H9 (cell line): ENCODE measurements around the gene PRKCA. TPM values are rescaled to one million over a fixed set of nuclear protein-coding genes. Genes with fewer than 3 reads are reported as not detected.

Experiments used
- DNase-seq: peaks from one replicate; pipeline ENCODE4 v3.0.0-alpha.2; 2017
- H2AFZ ChIP-seq: one replicate; pipeline ENCODE4 v1.6.1; 2013; ENCODE audit warnings: mild to moderate bottlenecking, low read length, control low read depth, moderate library complexity
- H2AK5ac ChIP-seq: 2 replicates; pipeline ENCODE4 v1.6.1; 2013; ENCODE audit warnings: low read length, control low read depth, mixed read lengths; ENCODE audit not compliant: insufficient read length
- H2BK120ac ChIP-seq: one replicate; pipeline ENCODE4 v1.6.1; 2013; ENCODE audit warnings: low read depth, mild to moderate bottlenecking, low read length, control low read depth, inconsistent platforms; ENCODE audit not compliant: poor library complexity, severe bottlenecking
- H2BK12ac ChIP-seq: 2 replicates; pipeline ENCODE4 v1.6.1; 2013; ENCODE audit warnings: low read length, control low read depth, mixed read lengths, low read depth; ENCODE audit not compliant: insufficient read length
- H2BK15ac ChIP-seq: 2 replicates; pipeline ENCODE4 v1.6.1; 2013; ENCODE audit warnings: low read depth, low read length, control low read depth
- H2BK20ac ChIP-seq: one replicate; pipeline ENCODE4 v1.6.1; 2013; ENCODE audit warnings: low read depth, mild to moderate bottlenecking, low read length, control low read depth, inconsistent platforms; ENCODE audit not compliant: poor library complexity, severe bottlenecking
- H2BK5ac ChIP-seq: 2 replicates; pipeline ENCODE4 v1.6.1; 2013; ENCODE audit warnings: low read length, control low read depth, mixed read lengths; ENCODE audit not compliant: insufficient read length
- H3K14ac ChIP-seq: 2 replicates; pipeline ENCODE4 v1.6.1; 2013; ENCODE audit warnings: low read length, control low read depth; ENCODE audit not compliant: insufficient read depth
- H3K18ac ChIP-seq: 2 replicates; pipeline ENCODE4 v1.6.1; 2013; ENCODE audit warnings: low read depth, mild to moderate bottlenecking, mixed read lengths, low read length, control low read depth; ENCODE audit not compliant: insufficient read length
- H3K23ac ChIP-seq: 2 replicates; pipeline ENCODE4 v1.6.1; 2013; ENCODE audit warnings: low read length, control low read depth, mixed read lengths, low read depth; ENCODE audit not compliant: insufficient read length
- H3K23me2 ChIP-seq: 2 replicates; pipeline ENCODE4 v1.6.1; 2013; ENCODE audit warnings: low read depth, mild to moderate bottlenecking, mixed read lengths, low read length, control low read depth; ENCODE audit not compliant: insufficient read length, poor library complexity, severe bottlenecking
- H3K27ac ChIP-seq: 2 replicates; pipeline ENCODE4 v1.5.1; 2013; ENCODE audit warnings: low read length, control low read depth, mixed read lengths, low read depth; ENCODE audit not compliant: insufficient read length
- H3K27me3 ChIP-seq: 2 replicates; pipeline ENCODE4 v1.6.1; 2013; ENCODE audit warnings: low read length, control low read depth, inconsistent platforms; ENCODE audit not compliant: insufficient read depth
- H3K4ac ChIP-seq: 2 replicates; pipeline ENCODE4 v1.6.1; 2013; ENCODE audit warnings: low read depth, mild to moderate bottlenecking, control low read depth, inconsistent platforms, low read length, moderate library complexity
- H3K4me1 ChIP-seq: 2 replicates; pipeline ENCODE4 v1.6.1; 2013; ENCODE audit warnings: low read length, control low read depth, inconsistent platforms; ENCODE audit not compliant: insufficient read depth
- H3K4me2 ChIP-seq: 2 replicates; pipeline ENCODE4 v1.6.1; 2013; ENCODE audit warnings: low read length, control low read depth, mixed read lengths; ENCODE audit not compliant: insufficient read length, insufficient read depth
- H3K56ac ChIP-seq: 2 replicates; pipeline ENCODE4 v1.6.1; 2013; ENCODE audit warnings: low read depth, mild to moderate bottlenecking, mixed read lengths, low read length, control low read depth; ENCODE audit not compliant: insufficient read length
- H3K79me1 ChIP-seq: 2 replicates; pipeline ENCODE4 v1.6.1; 2013; ENCODE audit warnings: low read depth, mild to moderate bottlenecking, moderate library complexity, low read length, control low read depth, inconsistent platforms; ENCODE audit not compliant: insufficient read depth, poor library complexity, severe bottlenecking
- H3K79me2 ChIP-seq: 2 replicates; pipeline ENCODE4 v1.6.1; 2013; ENCODE audit warnings: low read length, control low read depth, inconsistent platforms; ENCODE audit not compliant: insufficient read depth
- H3K9ac ChIP-seq: 2 replicates; pipeline ENCODE4 v1.6.1; 2013; ENCODE audit warnings: low read length, control low read depth, mixed read lengths; ENCODE audit not compliant: insufficient read length; ENCODE audit errors: extremely low read depth
- H3K9me3 ChIP-seq: one replicate; pipeline ENCODE4 v1.6.1; 2013; ENCODE audit warnings: low read depth, low read length, inconsistent platforms; ENCODE audit not compliant: control insufficient read depth
- H3T11ph ChIP-seq: one replicate; pipeline ENCODE4 v1.6.1; 2013; ENCODE audit warnings: mild to moderate bottlenecking, low read length, control low read depth, inconsistent platforms
- H4K20me1 ChIP-seq: one replicate; pipeline ENCODE4 v1.6.1; 2013; ENCODE audit not compliant: control insufficient read depth, insufficient read length, insufficient read depth
- H4K5ac ChIP-seq: 2 replicates; pipeline ENCODE4 v1.6.1; 2013; ENCODE audit warnings: low read depth, mild to moderate bottlenecking, mixed read lengths, low read length, control low read depth; ENCODE audit not compliant: insufficient read length
- H4K8ac ChIP-seq: replicated peaks from 2 replicates; pipeline ENCODE4 v1.6.1; 2013; ENCODE audit warnings: low read length, control low read depth, mixed read lengths, low read depth; ENCODE audit not compliant: insufficient read length
- H4K91ac ChIP-seq: 2 replicates; pipeline ENCODE4 v1.6.1; 2013; ENCODE audit warnings: low read depth, mild to moderate bottlenecking, moderate library complexity, mixed read lengths, low read length, control low read depth; ENCODE audit not compliant: insufficient read length
- H3K27ac Mint-ChIP-seq, 3 experiments: 2 replicates in 2 of 3; 3 replicates in 1 of 3; pipeline ENCODE4 v1.8.0; 2020 to 2021; ENCODE audit warnings: mixed read lengths in 3 of 3, mild to moderate bottlenecking in 1 of 3, moderate library complexity in 1 of 3
- H3K27me3 Mint-ChIP-seq: 2 replicates; pipeline ENCODE4 v1.8.0; 2021; ENCODE audit warnings: low read depth, mild to moderate bottlenecking, moderate library complexity, mixed read lengths
- H3K36me3 Mint-ChIP-seq, 3 experiments: 2 replicates in 2 of 3; 3 replicates in 1 of 3; pipeline ENCODE4 v1.8.0; 2020 to 2021; ENCODE audit warnings: low read depth in 3 of 3, mixed read lengths in 3 of 3; ENCODE audit not compliant: insufficient read depth in 1 of 3
- H3K4me1 Mint-ChIP-seq, 2 experiments: 2 replicates each; pipeline ENCODE4 v1.8.0; 2020; ENCODE audit warnings: mixed read lengths in 2 of 2
- H3K4me3 Mint-ChIP-seq, 2 experiments: 2 replicates in 1 of 2; 3 replicates in 1 of 2; pipeline ENCODE4 v1.8.0; 2020 to 2021; ENCODE audit warnings: mild to moderate bottlenecking in 2 of 2, mixed read lengths in 2 of 2, moderate library complexity in 1 of 2
- H3K9me3 Mint-ChIP-seq, 2 experiments: 2 replicates in 1 of 2; 3 replicates in 1 of 2; pipeline ENCODE4 v1.8.0; 2020; ENCODE audit warnings: mild to moderate bottlenecking in 2 of 2, mixed read lengths in 2 of 2, moderate library complexity in 1 of 2
- CTCF ChIP-seq: fragments of 200-600 bp; sonication (generic); conservative IDR thresholded peaks from 3 replicates; pipeline ENCODE4 v1.8.0; 2021; ENCODE audit warnings: antibody characterized with exemption, mild to moderate bottlenecking
- WGBS: extraction: QIAGEN DNeasy Blood & Tissue Kit; methylation state at CpG from one replicate; pipeline ENCODE4 v1.1.7; 2013; ENCODE audit warnings: missing lambda C conversion rate, low lambda C conversion rate, mixed read lengths; ENCODE audit not compliant: insufficient read length; ENCODE audit errors: extremely low coverage; 5-methylcytosine and 5-hydroxymethylcytosine counted together
- total RNA-seq: library from RNA; stranded (reverse); gene quantifications from 2 replicates; pipeline ENCODE4 v1.2.1, GENCODE V29; 2021

PRKCA gene
- total RNA-seq, 1 experiment from 2014 or later = 10.5 TPM

- H4K91ac ChIP-seq = no peak overlapping the region
- no peak for TF ChIP-seq CTCF
- H3K23ac ChIP-seq = no peak overlapping the region
- H3K4me2 ChIP-seq = no peak overlapping the region
- no peak overlapping the region for H2AFZ ChIP-seq
- Mint-ChIP-seq H3K27ac (no peak overlapping the region), H3K27me3 (no peaks in the 10 kb centered on the region), H3K9me3 (no peaks in the 10 kb centered on the region), H3K4me1 (no peaks in the 10 kb centered on the region), H3K36me3 (no peaks in the 10 kb centered on the region), H3K4me3 (no peak overlapping the region)
- no peaks in the 10 kb centered on the region for H3K9me3 ChIP-seq
- H3K27ac ChIP-seq = no peak overlapping the region
- no peak overlapping the region for H2AK5ac ChIP-seq
- DNase-seq = no peak
- H3T11ph ChIP-seq = no peak overlapping the region
- no peak overlapping the region for H2BK15ac ChIP-seq
- H3K4ac ChIP-seq = no peak overlapping the region
- H3K18ac ChIP-seq = no peak overlapping the region
- H2BK20ac ChIP-seq = no peak overlapping the region
- no peaks in the 10 kb centered on the region for H3K4me1 ChIP-seq
- H4K8ac ChIP-seq = no peak overlapping the region
- H4K20me1 ChIP-seq = no peaks in the 10 kb centered on the region
- H2BK5ac ChIP-seq = no peak overlapping the region
- H3K79me1 ChIP-seq = no peaks in the 10 kb centered on the region
- no peak overlapping the region for H3K56ac ChIP-seq
- H3K9ac ChIP-seq = no peak overlapping the region
- no peak overlapping the region for H3K14ac ChIP-seq
- no peaks in the 10 kb centered on the region for H3K79me2 ChIP-seq
- no CpG with 5 or more reads among the region's 2 CpGs for WGBS
- H3K23me2 ChIP-seq = no peaks in the 10 kb centered on the region
- H2BK12ac ChIP-seq = no peak overlapping the region
- no peaks in the 10 kb centered on the region for H3K27me3 ChIP-seq
- H2BK120ac ChIP-seq = no peak overlapping the region
- H4K5ac ChIP-seq = no peak overlapping the region
Measured at GRCh38 chr17:66277191-66277590, 25.2 kb upstream of the PRKCA start.
